Testis (tissue), 2 donors: ENCODE data around the gene HOXC6.

ENCODE experiments used
- POLR2A ChIP-seq: fragments of 450-650 bp; IDR thresholded peaks from one replicate; pipeline ENCODE4 v1.6.1; 2017; ENCODE audit warnings: antibody characterized with exemption, mild to moderate bottlenecking, moderate library complexity
- TF ChIP-seq, protein P1 (sequence below), 3 experiments: fragments of 450-650 bp in 2 of 3; fragments of 200-600 bp in 1 of 3; sonication (generic) in 1 of 3; IDR thresholded peaks; one replicate each; pipeline ENCODE4 v1.5.1; 2016 to 2019; ENCODE audit warnings: antibody characterized with exemption in 3 of 3, mild to moderate bottlenecking in 2 of 3, moderate library complexity in 1 of 3

- TF ChIP-seq, protein P1, sequence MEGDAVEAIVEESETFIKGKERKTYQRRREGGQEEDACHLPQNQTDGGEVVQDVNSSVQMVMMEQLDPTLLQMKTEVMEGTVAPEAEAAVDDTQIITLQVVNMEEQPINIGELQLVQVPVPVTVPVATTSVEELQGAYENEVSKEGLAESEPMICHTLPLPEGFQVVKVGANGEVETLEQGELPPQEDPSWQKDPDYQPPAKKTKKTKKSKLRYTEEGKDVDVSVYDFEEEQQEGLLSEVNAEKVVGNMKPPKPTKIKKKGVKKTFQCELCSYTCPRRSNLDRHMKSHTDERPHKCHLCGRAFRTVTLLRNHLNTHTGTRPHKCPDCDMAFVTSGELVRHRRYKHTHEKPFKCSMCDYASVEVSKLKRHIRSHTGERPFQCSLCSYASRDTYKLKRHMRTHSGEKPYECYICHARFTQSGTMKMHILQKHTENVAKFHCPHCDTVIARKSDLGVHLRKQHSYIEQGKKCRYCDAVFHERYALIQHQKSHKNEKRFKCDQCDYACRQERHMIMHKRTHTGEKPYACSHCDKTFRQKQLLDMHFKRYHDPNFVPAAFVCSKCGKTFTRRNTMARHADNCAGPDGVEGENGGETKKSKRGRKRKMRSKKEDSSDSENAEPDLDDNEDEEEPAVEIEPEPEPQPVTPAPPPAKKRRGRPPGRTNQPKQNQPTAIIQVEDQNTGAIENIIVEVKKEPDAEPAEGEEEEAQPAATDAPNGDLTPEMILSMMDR (IDR thresholded peaks at IDR 0.05): no peak
- no peak for TF ChIP-seq POLR2A
Observed at GRCh38 chr12:54022960-54023884, 5.0 kb upstream of the HOXC6 start.
